ENCODE data around the gene MROH2A.

Gene MROH2A

GRCh38 chr2:233819884-233820773, 42.0 kb downstream of the MROH2A start:
- no peak for DNase-seq (ENCODE audit: low read depth in 2 of 2)

- DNase-seq (ENCODE audit: low read depth in 2 of 2) = no peak
Observed at GRCh38 chr2:233820774-233821105, 42.6 kb downstream of the MROH2A start.

GRCh38 chr2:233821196-233821595, 43.1 kb downstream of the MROH2A start:
- DNase-seq (ENCODE audit: low read depth in 2 of 2) = no peak

- no peak for DNase-seq (ENCODE audit: low read depth in 2 of 2)
Observed at GRCh38 chr2:233821709-233822100, 43.6 kb downstream of the MROH2A start.

GRCh38 chr2:233822101-233822771, 44.1 kb downstream of the MROH2A start:
- no peak for DNase-seq (ENCODE audit: low read depth in 2 of 2)

- no peak for DNase-seq (ENCODE audit: low read depth in 2 of 2)
Observed at GRCh38 chr2:233822781-233823730, 44.9 kb downstream of the MROH2A start.

GRCh38 chr2:233823731-233824121, 45.6 kb downstream of the MROH2A start:
- no peak for DNase-seq (ENCODE audit: low read depth in 2 of 2)

- no peak for DNase-seq (ENCODE audit: low read depth in 2 of 2)
Observed at GRCh38 chr2:233824373-233824772, 46.2 kb downstream of the MROH2A start.

GRCh38 chr2:233828546-233829192, 50.5 kb downstream of the MROH2A start:
- no peak for DNase-seq (ENCODE audit: low read depth in 2 of 2)

- DNase-seq (ENCODE audit: low read depth in 2 of 2) = no peak
Observed at GRCh38 chr2:233829193-233830110, 51.3 kb downstream of the MROH2A start.

- no peak for DNase-seq (ENCODE audit: low read depth in 2 of 2)
Observed at GRCh38 chr2:233830111-233830802, 52.1 kb downstream of the MROH2A start.

- no peak for DNase-seq (ENCODE audit: low read depth in 2 of 2)
Observed at GRCh38 chr2:233831011-233831721, 53.0 kb downstream of the MROH2A start.

GRCh38 chr2:233831861-233832260, 53.7 kb downstream of the MROH2A start:
- no peak for DNase-seq (ENCODE audit: low read depth in 2 of 2)

- no peak for DNase-seq (ENCODE audit: low read depth in 2 of 2)
Observed at GRCh38 chr2:233832414-233832813, 54.3 kb downstream of the MROH2A start.

GRCh38 chr2:233832869-233833311, 54.8 kb downstream of the MROH2A start:
- DNase-seq (ENCODE audit: low read depth in 2 of 2) = no peak

GRCh38 chr2:233833345-233833744, 55.2 kb downstream of the MROH2A start:
- DNase-seq (ENCODE audit: low read depth in 2 of 2) = no peak

GRCh38 chr2:233835230-233836186, 57.4 kb downstream of the MROH2A start:
- DNase-seq (ENCODE audit: low read depth in 2 of 2) = no peak

- no peak for DNase-seq (ENCODE audit: low read depth in 2 of 2)
Observed at GRCh38 chr2:233836359-233836758, 58.2 kb downstream of the MROH2A start.
